ENCODE results near the gene RUFY3. TPM values are rescaled to one million over a fixed set of nuclear protein-coding genes. Genes with fewer than 3 reads are reported as not detected.
A peak's percentile ranks its signal among the peaks of the same experiment; 100 is the strongest.

RUFY3 gene
- total and polyA plus RNA-seq, 12 donors: 41.8 to 141 (median 85.4) TPM

GRCh38 chr4:70754470-70754869 lies 32.7 kb downstream of the RUFY3 start:
- Histone ChIP-seq H3K36me3 (replicated peaks in 1 of 2) (no peaks in the 10 kb centered on the region), H3K27me3 (no peaks in the 10 kb centered on the region), H3K27ac (peak overlapping the region in 3 of 5 donors; percentile 38 to 53 (median 50)), H3K9me3 (replicated peaks in 1 of 3) (no peaks in the 10 kb centered on the region), H3K4me3 (no peak overlapping the region), H3K4me1 (replicated peaks in 1 of 2) (peaks cover 7 to 36% of the 10 kb centered on the region in 2 donors)
- 24 to 48% (median 33%) methylated on average over 1 of the region's 1 CpG for WGBS, 4 donors
- intact Hi-C loops (cut with DNase I): no loop called here
- no peak for DNase-seq
- TF ChIP-seq CTCF (IDR thresholded peaks at IDR 0.05): no peak
- no peak for TF ChIP-seq POLR2A (IDR thresholded peaks at IDR 0.05)

- no peak for DNase-seq
- intact Hi-C loops (cut with DNase I): no loop called here
- Histone ChIP-seq H3K4me1 (replicated peaks in 1 of 2) (peaks cover 7 to 43% of the 10 kb centered on the region in 2 donors), H3K4me3 (peak overlapping the region in 1 of 4 donors; percentile 4), H3K27me3 (no peaks in the 10 kb centered on the region), H3K9me3 (replicated peaks in 1 of 3) (no peaks in the 10 kb centered on the region), H3K36me3 (replicated peaks in 1 of 2) (no peaks in the 10 kb centered on the region), H3K27ac (peak overlapping the region in 4 of 5 donors; percentile 27 to 53 (median 44))
- WGBS, 4 donors: 69 to 88% (median 83%) methylated on average over 10 of the region's 10 CpGs
- TF ChIP-seq POLR2A (IDR thresholded peaks at IDR 0.05): no peak
- TF ChIP-seq CTCF (IDR thresholded peaks at IDR 0.05): no peak
Observed at GRCh38 chr4:70754990-70755688, 33.4 kb downstream of the RUFY3 start.

GRCh38 chr4:70759126-70759525 lies 37.4 kb downstream of the RUFY3 start:
- TF ChIP-seq CTCF (IDR thresholded peaks at IDR 0.05): no peak
- TF ChIP-seq POLR2A (IDR thresholded peaks at IDR 0.05): no peak
- intact Hi-C loops (cut with DNase I): no loop called here
- H3K4me1 ChIP-seq (replicated peaks in 1 of 2): peaks cover 14 to 39% of the 10 kb centered on the region in 2 donors
- 53 to 77% (median 66%) methylated on average over 1 of the region's 1 CpG for WGBS, 4 donors
- no peak overlapping the region for H3K27ac ChIP-seq
- peaks cover 0 to 19% of the 10 kb centered on the region in 2 donors for H3K36me3 ChIP-seq (replicated peaks in 1 of 2)
- DNase-seq: no peak
- H3K27me3 ChIP-seq: no peaks in the 10 kb centered on the region
- peak overlapping the region in 1 of 4 donors; percentile 17 for H3K4me3 ChIP-seq
- no peaks in the 10 kb centered on the region for H3K9me3 ChIP-seq (replicated peaks in 1 of 3)

- H3K36me3 ChIP-seq (replicated peaks in 1 of 2): peaks cover 0 to 24% of the 10 kb centered on the region in 2 donors
- H3K4me1 ChIP-seq (replicated peaks in 1 of 2): peaks cover 13 to 35% of the 10 kb centered on the region in 2 donors
- H3K27me3 ChIP-seq: no peaks in the 10 kb centered on the region
- peak overlapping the region in 1 of 4 donors; percentile 17 for H3K4me3 ChIP-seq
- intact Hi-C loops (cut with DNase I): loop anchor here in 1 of 2 donors (10.0 kb wide), 1 partner anchor 45 kb away; no protein-coding TSS in a partner anchor
- H3K9me3 ChIP-seq (replicated peaks in 1 of 3): no peaks in the 10 kb centered on the region
- DNase-seq: no peak
- H3K27ac ChIP-seq: no peak overlapping the region
- TF ChIP-seq CTCF (IDR thresholded peaks at IDR 0.05): no peak
- TF ChIP-seq POLR2A (IDR thresholded peaks at IDR 0.05): no peak
Observed at GRCh38 chr4:70759627-70760026, 37.9 kb downstream of the RUFY3 start.

Data from adrenal gland (tissue), 12 donors.